GM21529 (cell line): Measurements from ENCODE around the gene KRT33A.
"Not testable (repeated sequence)": the region's sequence is repeated elsewhere in the genome, so short reads cannot be mapped to it uniquely, and the experiment has no call there.

Source experiments
- ATAC-seq: cut with Tn5 transposase; IDR thresholded peaks from one replicate; pipeline ENCODE4 v1.9.1; 2021; ENCODE audit not compliant: unreplicated experiment

The KRT33A gene

DNA sequence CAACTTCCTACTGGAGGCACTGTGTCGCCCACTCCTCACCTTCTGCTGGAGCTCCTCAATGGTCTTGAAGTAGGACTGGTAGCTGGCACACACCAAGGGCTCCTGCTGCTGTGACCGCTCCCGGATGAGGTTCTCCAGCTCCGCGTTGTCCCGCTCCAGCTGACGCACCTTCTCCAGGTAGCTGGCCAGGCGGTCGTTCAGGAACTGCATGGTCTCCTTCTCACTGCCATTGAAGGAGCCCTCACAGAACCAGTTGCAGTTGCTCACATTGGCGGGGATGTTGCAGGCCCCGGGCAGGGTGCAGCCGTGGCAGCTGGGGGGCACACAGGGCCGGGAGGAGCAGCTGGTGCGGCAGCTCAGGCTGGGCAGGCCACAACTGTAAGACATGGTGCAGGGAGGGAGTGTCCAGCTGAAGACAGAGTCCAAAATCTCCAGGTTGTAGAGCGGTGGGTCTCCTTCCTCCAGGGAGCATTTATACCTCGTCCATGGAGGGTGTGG, at the start of gene KRT33A:
Gene KRT33A (minus strand): TSS at position 448 of the 498 bp plus-strand sequence. CDS start 61 bp downstream, at position 387.
- not testable (repeated sequence) for ATAC-seq

GRCh38 chr17:41396996-41397660, 46.5 kb upstream of the KRT33A start, which contains the start of gene KRT31:
Gene KRT31 (minus strand): TSS chr17:41397608. CDS start chr17:41397539, 69 bp downstream.
- ATAC-seq = no peak

- no peak for ATAC-seq
These were observed 45.7 kb upstream of the KRT33A start for GRCh38 chr17:41396340-41396739.

GRCh38 chr17:41395611-41396010, 45.0 kb upstream of the KRT33A start:
- no peak for ATAC-seq

- not testable (repeated sequence) for ATAC-seq
These were observed 44.4 kb upstream of the KRT33A start for GRCh38 chr17:41395044-41395443.

GRCh38 chr17:41394254-41394996, 43.8 kb upstream of the KRT33A start:
- no peak for ATAC-seq

- ATAC-seq = no peak
These were observed 43.2 kb upstream of the KRT33A start for GRCh38 chr17:41393826-41394225.

- ATAC-seq = no peak
These were observed 42.7 kb upstream of the KRT33A start for GRCh38 chr17:41393294-41393693.

DNA sequence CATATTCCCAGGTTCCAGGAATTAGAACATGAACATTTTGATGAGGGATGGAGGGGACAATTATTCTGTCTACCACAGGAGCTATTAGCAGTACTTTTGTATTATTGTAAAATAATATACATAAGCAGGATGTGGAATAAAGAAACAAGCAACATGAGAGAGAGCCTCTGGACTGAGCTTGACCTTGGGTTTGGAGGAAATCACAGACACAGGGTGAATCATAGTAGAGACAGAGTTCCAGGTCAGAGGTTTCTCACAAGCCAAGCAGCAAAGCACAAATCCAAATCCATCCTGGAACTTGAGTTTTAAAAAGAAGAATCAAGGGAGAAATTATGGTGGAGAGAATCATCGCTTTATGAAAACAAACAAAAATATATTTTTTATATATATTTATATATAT, 41.6 kb upstream of the KRT33A start:
- no peak for ATAC-seq

GRCh38 chr17:41391535-41391934, 40.9 kb upstream of the KRT33A start:
- ATAC-seq = no peak

- no peak for ATAC-seq
These were observed 39.8 kb upstream of the KRT33A start for GRCh38 chr17:41390411-41390938.

DNA sequence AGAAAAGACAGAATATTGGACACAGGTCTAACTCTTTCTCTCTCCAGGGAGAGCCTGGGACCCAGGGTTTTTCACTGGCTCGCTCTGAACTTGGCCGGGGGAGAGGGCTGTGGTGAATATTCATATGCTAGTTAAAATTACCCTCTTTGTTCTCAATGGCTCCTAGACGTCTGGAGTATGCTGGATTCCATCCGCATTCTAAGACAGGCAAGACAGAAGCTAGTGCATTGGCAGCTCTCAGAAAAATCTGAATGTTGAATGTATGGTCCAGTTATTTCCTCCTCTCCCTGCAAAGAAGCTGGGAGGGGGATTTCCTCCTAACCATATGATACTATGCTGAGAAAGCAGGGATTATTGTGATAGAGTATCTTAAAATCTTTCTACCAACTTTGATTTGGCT, 37.0 kb upstream of the KRT33A start:
- ATAC-seq = no peak

DNA sequence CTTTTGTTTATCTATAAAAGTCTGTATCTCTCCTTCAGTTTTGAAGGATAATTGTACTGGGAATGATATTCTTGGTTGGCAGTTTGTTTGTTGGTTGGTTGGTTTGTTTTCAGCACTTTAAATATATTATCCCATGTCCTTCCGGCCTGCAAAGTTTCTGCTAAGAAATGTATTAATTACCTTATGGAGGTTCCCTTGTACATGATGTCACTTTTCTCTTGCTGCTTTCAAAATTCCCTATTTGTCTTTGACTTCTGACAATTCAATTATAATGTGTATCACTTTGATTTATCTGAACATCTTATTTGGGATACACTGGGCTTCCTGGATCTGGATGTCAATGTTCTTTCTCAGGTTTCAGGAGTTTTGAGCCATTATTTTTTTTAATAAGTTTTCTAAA, 35.6 kb upstream of the KRT33A start:
- no peak for ATAC-seq

DNA sequence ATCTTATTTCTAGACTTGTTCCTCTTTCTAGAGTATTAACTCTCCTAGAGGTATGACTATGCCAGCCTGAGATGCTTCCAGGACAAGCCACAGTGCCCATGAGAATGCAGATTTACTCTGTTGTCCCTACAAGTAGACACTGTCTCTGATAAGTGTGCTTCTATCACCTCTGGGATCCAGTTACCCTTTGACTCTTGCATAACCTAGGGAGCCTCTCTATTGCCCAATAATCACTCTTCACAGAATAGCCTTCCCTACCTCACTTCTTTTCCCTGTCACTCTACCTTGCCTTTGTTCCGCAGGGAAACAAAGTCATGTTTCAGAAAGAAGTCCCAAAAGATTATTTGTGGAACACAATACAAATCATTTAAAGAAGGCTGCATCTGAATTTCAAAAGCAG, 33.1 kb upstream of the KRT33A start:
- ATAC-seq = no peak

DNA sequence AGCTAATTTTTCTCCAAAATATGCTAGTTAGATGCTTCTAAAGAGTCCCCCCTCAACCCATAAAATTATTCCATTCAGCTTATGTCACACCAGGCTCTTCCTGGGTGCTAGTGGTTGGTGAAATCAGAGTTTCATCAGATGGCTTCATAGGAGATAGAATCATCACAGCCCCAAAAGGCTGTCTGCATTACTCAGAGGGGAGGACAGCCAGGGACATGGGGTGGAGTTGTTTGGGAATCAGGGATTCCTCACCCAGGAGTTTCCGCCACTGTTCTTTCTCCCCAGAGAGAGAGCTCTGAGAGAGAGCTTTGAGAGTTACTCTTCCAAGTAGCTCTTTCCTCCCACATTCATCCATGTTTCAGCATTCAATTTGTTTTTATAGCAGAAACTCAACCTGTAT, 31.8 kb upstream of the KRT33A start:
- no peak for ATAC-seq

DNA sequence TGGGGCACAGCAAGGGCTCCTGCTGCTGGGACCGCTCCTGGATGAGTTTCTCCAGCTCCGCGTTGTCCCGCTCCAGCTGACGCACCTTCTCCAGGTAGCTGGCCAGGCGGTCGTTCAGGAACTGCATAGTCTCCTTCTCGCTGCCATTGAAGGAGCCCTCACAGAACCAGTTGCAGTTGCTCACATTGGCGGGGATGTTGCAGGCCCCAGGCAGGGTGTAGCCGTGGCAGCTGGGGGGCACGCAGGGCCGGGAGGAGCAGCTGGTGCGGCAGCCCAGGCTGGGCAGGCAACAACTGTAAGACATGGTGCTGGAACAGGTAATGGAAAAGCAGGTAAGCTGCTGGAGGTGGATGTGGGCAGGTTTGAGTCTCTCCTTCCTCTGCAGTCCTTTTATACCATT, 31.3 kb upstream of the KRT33A start, which contains the start of gene KRT34:
Gene KRT34 (minus strand): TSS at position 364 of the 400 bp plus-strand sequence. CDS start 60 bp downstream, at position 304.
- ATAC-seq = not testable (repeated sequence)

DNA sequence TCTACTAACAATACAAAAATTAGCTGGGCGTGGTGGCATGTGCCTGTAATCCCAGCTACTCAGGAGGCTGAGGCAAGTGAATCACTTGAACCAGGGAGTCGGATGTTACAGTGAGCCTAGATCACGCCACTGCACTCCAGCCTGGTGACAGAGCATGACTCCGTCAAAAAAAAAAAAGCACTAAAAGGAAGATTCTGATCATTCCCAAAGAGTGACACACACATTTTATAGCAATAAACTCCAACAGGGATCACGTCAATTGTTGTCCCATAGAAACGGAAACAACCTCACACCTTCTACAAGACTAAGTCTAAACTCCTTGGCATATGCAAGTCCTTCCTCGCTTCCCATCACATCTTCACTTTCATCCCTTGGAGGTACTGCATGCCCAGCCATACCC, 29.5 kb upstream of the KRT33A start:
- ATAC-seq = not testable (repeated sequence)

DNA sequence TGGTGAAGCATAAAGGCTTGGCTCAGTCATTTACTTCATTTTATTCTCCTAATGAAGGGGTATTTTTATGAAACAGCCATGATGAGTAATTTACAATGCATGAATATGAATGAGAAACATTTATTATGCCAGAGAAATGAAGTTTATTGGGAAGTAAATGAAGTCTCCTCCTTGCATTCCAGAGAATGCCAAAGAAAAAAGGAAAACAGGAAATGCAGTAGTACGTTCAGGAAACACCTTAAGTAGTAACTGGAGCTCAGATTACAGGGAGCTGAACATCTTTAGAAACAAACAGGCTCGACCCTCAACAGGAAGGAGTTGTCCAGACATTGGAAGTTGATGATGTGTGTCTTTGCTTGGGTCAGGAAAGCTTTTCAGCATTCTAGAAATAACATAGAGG, 26.9 kb upstream of the KRT33A start:
- ATAC-seq = no peak

DNA sequence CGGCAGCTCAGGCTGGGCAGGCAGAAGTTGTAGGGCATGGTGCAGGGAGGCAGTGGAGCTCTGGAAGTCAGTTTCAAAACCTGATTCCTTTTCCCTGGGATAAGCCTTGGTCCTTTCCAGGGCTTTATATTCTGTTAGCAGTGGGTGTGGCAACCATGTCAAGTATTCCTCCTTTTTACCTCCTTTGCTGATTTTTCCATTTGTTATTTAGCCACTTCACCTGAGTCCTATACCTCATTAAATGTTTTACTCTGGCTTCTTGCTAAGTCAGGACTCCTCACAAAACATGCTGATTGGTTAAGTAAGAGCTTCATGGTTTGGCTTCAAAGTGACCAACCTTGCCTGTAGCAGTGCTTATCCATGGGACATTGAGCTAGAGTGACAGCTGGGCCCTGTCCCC, 19.1 kb upstream of the KRT33A start, which contains the start of gene KRT33B:
Gene KRT33B (minus strand): TSS at position 101 of the 400 bp plus-strand sequence. CDS start 63 bp downstream, at position 38.
- ATAC-seq = no peak

GRCh38 chr17:41369023-41369422, 18.4 kb upstream of the KRT33A start:
- ATAC-seq = no peak

DNA sequence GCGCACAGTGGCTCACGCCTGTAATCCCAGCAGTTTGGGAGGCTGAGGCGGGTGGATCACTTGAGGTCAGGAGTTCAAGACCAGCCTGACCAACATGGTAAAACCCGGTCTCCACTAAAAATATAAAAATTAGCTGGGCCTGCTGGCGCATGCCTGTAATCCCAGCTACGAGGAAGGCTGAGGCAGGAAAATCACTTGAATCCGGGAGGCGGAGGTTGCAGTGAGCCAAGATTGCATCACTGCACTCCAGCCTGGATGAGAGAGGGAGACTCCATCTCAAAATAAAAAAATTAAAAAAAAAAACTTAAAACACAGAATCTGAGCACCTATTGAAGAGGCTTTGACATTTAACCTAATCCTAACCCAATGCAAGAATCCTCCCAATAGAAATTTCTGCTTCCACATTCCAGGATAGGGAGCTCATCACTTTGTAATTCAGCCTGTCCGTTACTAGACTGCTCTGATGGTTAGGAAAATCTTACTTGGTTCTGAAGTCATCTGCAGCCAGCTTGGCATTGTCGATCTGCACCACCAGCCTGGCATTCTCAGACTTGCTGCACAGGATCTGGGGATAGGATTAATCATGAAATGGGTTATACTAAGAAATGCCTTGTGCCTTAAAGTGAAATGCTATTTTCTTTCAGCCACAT, 16.9 kb upstream of the KRT33A start:
- ATAC-seq = no peak
